ENCODE data around the gene WDR93.

WDR93 gene

DNA sequence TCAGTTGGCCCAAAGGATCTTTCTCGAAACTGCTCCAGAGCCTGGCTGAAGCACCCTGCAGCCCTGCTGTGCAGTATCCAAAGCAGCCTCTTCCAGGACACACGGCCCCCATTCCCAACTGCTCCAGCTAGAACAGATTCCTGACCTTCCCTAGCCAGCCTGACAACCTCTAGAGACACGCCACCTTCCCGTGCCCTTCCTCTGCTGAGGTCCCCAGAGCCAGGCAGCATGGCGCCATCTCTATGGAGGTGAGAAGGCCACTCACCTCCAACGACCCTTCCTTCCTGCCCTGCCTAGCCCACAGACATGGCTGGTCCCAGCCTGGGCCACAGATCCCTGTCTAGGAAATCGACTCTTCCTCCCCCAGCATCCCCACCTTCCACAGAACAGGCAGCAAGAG is 38.5 kb upstream of the WDR93 start:
- Histone ChIP-seq H3K4me3 (ENCODE audit: low read depth, low read length) (no peak overlapping the region), H3K4me1 (ENCODE audit: control insufficient read depth, insufficient read depth, low read length, unreplicated experiment) (peaks cover 17% of the 10 kb centered on the region), H3K27me3 (ENCODE audit: insufficient read depth, low read length) (no peaks in the 10 kb centered on the region), H3K36me3 (ENCODE audit: insufficient read depth, low read length) (no peaks in the 10 kb centered on the region; the same call in 1 of the 2 replicates), H3K27ac (ENCODE audit: low read depth, low read length) (no peak overlapping the region), H3K79me2 (ENCODE audit: control insufficient read depth, insufficient read depth, low read length, unreplicated experiment) (peaks cover 28% of the 10 kb centered on the region), H2AFZ (ENCODE audit: low read length, unreplicated experiment) (no peak overlapping the region)

DNA sequence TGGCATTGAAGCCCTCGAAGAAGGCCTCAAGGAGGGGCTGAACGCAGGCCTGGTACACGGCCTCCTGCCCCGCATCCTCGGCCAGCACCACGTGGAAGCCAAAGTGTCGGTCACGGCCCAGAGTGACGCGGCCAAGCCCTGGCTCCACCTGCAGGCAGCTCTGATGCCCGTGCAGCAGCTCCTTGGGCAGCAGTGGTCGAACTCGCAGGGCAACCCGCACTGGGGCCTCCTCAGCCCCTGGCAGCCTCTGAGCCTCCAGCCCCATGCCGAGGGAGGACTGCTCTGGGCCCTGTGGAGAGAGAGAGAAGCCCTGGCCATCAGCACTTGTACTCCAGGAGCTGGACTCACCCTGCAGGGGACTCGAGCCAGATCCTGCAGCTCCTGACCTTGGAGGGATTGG is 37.9 kb upstream of the WDR93 start:
- Histone ChIP-seq H3K4me3 (ENCODE audit: low read depth, low read length) (no peak overlapping the region), H3K36me3 (ENCODE audit: insufficient read depth, low read length) (no peaks in the 10 kb centered on the region; the same call in 1 of the 2 replicates), H3K79me2 (ENCODE audit: control insufficient read depth, insufficient read depth, low read length, unreplicated experiment) (peaks cover 28% of the 10 kb centered on the region), H3K4me1 (ENCODE audit: control insufficient read depth, insufficient read depth, low read length, unreplicated experiment) (peaks cover 17% of the 10 kb centered on the region), H2AFZ (ENCODE audit: low read length, unreplicated experiment) (no peak overlapping the region), H3K27me3 (ENCODE audit: insufficient read depth, low read length) (no peaks in the 10 kb centered on the region), H3K27ac (ENCODE audit: low read depth, low read length) (no peak overlapping the region)

DNA sequence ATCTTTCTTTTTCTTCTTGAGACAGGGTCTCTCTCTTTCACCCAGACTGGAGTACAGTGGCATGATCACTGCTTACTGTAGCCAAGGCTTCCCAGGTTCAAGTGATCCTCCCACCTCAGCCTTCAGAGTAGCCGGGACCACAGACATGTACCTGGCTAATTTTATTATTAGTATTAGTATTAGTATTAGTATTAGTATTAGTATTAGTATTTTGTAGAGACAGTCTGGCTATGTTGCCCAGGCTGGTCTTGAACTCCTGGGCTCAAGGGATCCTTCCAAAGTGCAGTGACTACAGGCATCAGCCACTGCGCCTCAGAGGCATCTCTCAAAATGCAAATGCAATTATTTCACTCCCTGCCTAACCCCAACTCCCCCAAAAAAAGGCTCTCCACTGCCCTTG is 37.0 kb upstream of the WDR93 start:
- Histone ChIP-seq H3K4me3 (ENCODE audit: low read depth, low read length) (peak overlapping the region; percentile 93), H3K4me1 (ENCODE audit: control insufficient read depth, insufficient read depth, low read length, unreplicated experiment) (peaks cover 17% of the 10 kb centered on the region), H3K79me2 (ENCODE audit: control insufficient read depth, insufficient read depth, low read length, unreplicated experiment) (peaks cover 28% of the 10 kb centered on the region), H3K36me3 (ENCODE audit: insufficient read depth, low read length) (no peaks in the 10 kb centered on the region; the same call in 1 of the 2 replicates), H2AFZ (ENCODE audit: low read length, unreplicated experiment) (no peak overlapping the region), H3K27ac (ENCODE audit: low read depth, low read length) (no peak overlapping the region), H3K27me3 (ENCODE audit: insufficient read depth, low read length) (no peaks in the 10 kb centered on the region)

DNA sequence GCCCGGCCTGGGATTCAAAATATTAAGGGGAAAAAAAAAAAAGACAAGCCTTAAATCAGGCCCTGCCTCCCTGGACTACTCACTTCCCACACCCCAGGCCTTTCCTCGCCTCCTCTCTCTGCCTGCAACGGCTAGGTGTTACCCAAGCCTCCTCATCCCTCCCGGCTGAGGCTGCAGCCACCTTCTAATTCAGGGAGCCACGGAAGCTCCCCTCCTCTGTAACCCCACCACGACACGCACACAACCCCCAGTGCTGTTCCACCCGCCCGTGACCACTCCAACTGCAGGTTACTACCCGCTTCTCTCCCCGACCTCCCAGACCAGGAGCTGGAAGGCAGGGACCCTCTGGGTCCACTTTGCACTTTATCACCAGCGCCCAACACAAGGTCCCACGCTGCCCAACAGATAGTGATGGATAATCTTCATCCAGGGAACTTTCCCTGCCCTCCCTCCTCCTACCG is 36.3 kb upstream of the WDR93 start:
- peak overlapping the region; percentile 93 for H3K4me3 ChIP-seq (ENCODE audit: low read depth, low read length)
- no peaks in the 10 kb centered on the region for H3K27me3 ChIP-seq (ENCODE audit: insufficient read depth, low read length)
- H3K27ac ChIP-seq (ENCODE audit: low read depth, low read length), result no peak overlapping the region; the same call in 1 of the 2 replicates
- H3K79me2 ChIP-seq (ENCODE audit: control insufficient read depth, insufficient read depth, low read length, unreplicated experiment), result peaks cover 28% of the 10 kb centered on the region
- no peaks in the 10 kb centered on the region; the same call in 1 of the 2 replicates for H3K36me3 ChIP-seq (ENCODE audit: insufficient read depth, low read length)
- H3K4me1 ChIP-seq (ENCODE audit: control insufficient read depth, insufficient read depth, low read length, unreplicated experiment), result peaks cover 17% of the 10 kb centered on the region
- peak overlapping the region; percentile 43 for H2AFZ ChIP-seq (ENCODE audit: low read length, unreplicated experiment)

DNA sequence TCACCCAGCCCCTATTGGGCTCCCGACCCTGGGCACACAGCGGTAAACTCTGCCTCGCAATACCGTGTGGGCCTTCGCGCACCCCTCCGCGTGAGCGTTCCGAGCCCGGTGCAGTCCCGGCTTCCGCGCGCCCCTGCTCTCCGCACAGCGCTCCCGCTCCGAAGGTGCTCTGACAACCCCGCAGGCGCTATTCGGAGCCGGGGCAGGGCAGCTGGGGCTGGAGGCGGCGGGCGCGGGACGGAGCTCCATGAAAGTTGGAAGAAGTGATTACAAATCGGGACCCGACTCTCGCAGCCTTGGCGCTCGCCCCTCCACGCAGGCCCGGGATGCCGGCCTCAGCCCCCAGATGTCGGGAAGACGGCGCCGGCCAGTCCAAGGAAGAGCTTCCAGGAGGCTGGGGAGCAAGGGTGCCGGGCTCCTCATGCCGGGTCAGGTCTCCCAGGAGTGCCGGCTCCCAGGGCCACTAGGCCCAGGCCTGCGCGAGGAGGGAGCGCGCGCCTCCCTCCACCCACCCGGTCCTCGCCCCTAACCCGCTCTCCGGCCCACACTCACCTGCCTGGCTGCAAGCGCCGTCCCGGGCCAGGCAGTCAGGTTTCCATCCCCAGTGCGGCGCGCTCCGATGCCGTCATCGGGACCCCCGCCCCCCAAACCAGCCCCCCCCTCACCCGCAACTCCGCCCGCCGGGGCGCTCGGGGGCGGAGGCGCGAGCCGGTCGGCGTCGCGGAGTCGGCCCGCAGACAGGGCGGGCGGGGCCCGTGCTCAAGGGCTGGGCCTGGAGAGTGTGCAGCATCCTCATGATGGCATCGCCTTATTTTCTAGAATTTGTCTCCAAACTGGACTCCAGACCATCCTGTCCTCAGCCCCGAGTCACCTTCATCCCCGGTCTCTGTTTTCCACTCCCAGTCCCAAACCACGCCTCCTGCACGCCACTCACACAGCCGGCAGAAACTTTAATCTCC is 35.5 kb upstream of the WDR93 start, which contains the start of gene KIF7:
TSS of gene KIF7 (minus strand) at position 621 of the 959 bp plus-strand sequence. CDS start 2,537 bp downstream, outside the sequence.
- peak within 1 kb of the TSS; percentile 73 for H2AFZ ChIP-seq (ENCODE audit: low read length, unreplicated experiment)
- peaks cover 2% of the 10 kb centered on the region; the same call in 1 of the 2 replicates for H3K36me3 ChIP-seq (ENCODE audit: insufficient read depth, low read length)
- H3K79me2 ChIP-seq (ENCODE audit: control insufficient read depth, insufficient read depth, low read length, unreplicated experiment), result peaks cover 28% of the 10 kb centered on the region
- peak within 1 kb of the TSS; percentile 93 for H3K4me3 ChIP-seq (ENCODE audit: low read depth, low read length)
- peak within 1 kb of the TSS; percentile 6 for H3K27ac ChIP-seq (ENCODE audit: low read depth, low read length)
- H3K27me3 ChIP-seq (ENCODE audit: insufficient read depth, low read length), result no peaks in the 10 kb centered on the region
- H3K4me1 ChIP-seq (ENCODE audit: control insufficient read depth, insufficient read depth, low read length, unreplicated experiment), result peaks cover 17% of the 10 kb centered on the region

DNA sequence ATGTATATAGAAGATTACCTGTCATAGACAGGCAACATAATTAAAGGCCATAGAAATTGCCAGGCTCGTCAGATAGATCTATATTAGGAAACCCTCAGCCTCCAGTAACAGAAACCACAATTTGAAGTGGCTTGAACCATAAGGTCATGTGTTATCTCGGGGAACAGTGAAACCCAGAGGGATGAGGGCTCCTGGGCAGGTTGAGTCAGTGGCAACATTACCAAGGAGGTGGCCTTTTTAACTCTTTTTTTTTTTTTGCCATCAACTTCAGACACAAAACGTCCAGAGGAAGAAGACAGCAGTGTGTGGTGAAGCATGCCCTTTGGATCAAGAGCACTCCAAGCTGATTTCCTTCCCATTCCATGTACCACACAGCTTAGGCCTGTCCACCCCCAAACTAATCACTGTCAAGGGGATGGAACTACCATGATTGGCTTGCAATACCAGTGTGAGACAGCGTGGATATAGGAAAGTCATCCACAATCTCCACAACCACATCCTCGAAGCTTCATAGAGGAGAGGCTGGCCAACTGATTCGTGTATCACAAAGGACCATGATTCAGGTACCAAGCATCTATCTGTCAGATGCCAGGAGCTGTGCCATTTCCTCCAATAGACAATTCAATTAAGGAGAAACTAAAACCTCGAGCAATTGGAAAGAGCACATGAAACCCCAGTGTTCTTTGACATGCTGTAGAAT is 34.3 kb upstream of the WDR93 start:
- H2AFZ ChIP-seq (ENCODE audit: low read length, unreplicated experiment), result peak overlapping the region; percentile 21
- peaks cover 28% of the 10 kb centered on the region for H3K79me2 ChIP-seq (ENCODE audit: control insufficient read depth, insufficient read depth, low read length, unreplicated experiment)
- H3K27ac ChIP-seq (ENCODE audit: low read depth, low read length), result peak overlapping the region; percentile 6
- H3K4me1 ChIP-seq (ENCODE audit: control insufficient read depth, insufficient read depth, low read length, unreplicated experiment), result peaks cover 17% of the 10 kb centered on the region
- no peak overlapping the region for H3K4me3 ChIP-seq (ENCODE audit: low read depth, low read length)
- no peaks in the 10 kb centered on the region for H3K27me3 ChIP-seq (ENCODE audit: insufficient read depth, low read length)
- peaks cover 6% of the 10 kb centered on the region; the same call in 1 of the 2 replicates for H3K36me3 ChIP-seq (ENCODE audit: insufficient read depth, low read length)

DNA sequence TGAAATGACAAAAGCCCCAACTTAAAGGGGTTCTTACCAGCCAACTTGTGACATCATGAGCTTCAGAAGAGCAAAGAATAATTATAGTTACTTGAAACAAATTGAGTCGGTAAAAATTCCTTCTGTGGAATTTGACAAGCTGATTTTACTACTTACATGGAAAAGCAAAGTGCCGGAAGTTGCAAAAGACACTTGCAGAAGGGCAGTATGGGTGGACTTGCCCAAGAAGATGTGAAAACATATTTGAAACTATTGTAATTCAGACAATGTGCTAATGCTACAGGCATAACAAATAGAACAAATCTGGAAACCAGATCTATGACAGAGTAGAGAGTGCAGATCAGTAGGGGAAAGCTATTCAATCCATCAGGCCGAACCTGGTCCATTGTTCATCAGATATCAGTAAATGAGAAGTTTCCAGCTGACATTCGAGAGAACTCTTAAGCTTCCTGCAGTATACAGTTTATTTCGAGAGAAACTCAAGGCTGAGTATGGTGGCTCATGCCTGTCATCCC is 32.9 kb upstream of the WDR93 start:
- Histone ChIP-seq H3K4me3 (ENCODE audit: low read depth, low read length) (no peak overlapping the region), H3K27ac (ENCODE audit: low read depth, low read length) (no peak overlapping the region), H3K36me3 (ENCODE audit: insufficient read depth, low read length) (peaks cover 6% of the 10 kb centered on the region; the same call in 1 of the 2 replicates), H2AFZ (ENCODE audit: low read length, unreplicated experiment) (no peak overlapping the region), H3K27me3 (ENCODE audit: insufficient read depth, low read length) (no peaks in the 10 kb centered on the region), H3K79me2 (ENCODE audit: control insufficient read depth, insufficient read depth, low read length, unreplicated experiment) (peaks cover 15% of the 10 kb centered on the region), H3K4me1 (ENCODE audit: control insufficient read depth, insufficient read depth, low read length, unreplicated experiment) (peaks cover 25% of the 10 kb centered on the region)

DNA sequence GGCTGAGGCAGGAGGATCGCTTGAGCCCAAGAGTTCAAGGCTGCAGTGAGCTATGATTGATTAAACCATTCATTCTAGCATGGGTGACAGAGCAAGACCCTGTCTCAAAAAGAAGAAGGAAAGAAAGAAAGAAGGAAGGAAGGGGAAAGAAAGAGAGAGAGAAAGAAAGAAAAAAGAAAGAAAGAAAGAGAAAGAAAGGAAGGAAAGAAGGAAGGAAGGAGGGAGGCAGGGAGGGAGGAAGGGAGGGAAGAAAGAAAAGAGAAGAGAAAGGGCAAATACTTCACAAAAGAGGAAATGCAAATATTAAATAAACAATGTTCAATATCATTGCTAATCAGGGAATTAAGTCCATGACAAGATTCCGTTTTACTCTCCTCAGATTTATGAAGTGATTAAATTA is 31.3 kb upstream of the WDR93 start:
- H3K79me2 ChIP-seq (ENCODE audit: control insufficient read depth, insufficient read depth, low read length, unreplicated experiment), result peaks cover 4% of the 10 kb centered on the region
- H3K27ac ChIP-seq (ENCODE audit: low read depth, low read length), result no peak overlapping the region
- no peaks in the 10 kb centered on the region for H3K27me3 ChIP-seq (ENCODE audit: insufficient read depth, low read length)
- peaks cover 6% of the 10 kb centered on the region; the same call in 1 of the 2 replicates for H3K36me3 ChIP-seq (ENCODE audit: insufficient read depth, low read length)
- peaks cover 29% of the 10 kb centered on the region for H3K4me1 ChIP-seq (ENCODE audit: control insufficient read depth, insufficient read depth, low read length, unreplicated experiment)
- no peak overlapping the region for H3K4me3 ChIP-seq (ENCODE audit: low read depth, low read length)
- no peak overlapping the region for H2AFZ ChIP-seq (ENCODE audit: low read length, unreplicated experiment)

DNA sequence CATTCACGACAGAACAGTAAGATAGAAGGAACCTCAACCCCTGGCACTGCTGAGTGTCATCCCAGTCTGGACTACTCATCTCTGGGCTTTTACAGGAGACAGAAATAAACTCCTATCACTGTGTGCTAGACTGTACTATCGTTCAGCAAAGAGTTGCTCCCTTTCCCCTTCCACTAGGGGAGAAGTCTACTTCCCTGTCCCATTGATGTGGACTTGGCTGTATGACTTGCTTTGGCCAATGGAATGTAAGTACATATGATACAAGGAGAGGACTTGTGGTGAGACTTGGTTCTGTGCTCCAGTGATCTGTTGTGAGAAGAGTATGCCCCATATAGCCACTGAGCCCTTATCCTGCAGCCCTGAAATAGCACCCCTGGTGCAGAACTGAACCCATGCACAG is 30.1 kb upstream of the WDR93 start:
- no peaks in the 10 kb centered on the region for H3K27me3 ChIP-seq (ENCODE audit: insufficient read depth, low read length)
- H3K36me3 ChIP-seq (ENCODE audit: insufficient read depth, low read length), result peaks cover 6% of the 10 kb centered on the region; the same call in 1 of the 2 replicates
- no peak overlapping the region for H3K27ac ChIP-seq (ENCODE audit: low read depth, low read length)

DNA sequence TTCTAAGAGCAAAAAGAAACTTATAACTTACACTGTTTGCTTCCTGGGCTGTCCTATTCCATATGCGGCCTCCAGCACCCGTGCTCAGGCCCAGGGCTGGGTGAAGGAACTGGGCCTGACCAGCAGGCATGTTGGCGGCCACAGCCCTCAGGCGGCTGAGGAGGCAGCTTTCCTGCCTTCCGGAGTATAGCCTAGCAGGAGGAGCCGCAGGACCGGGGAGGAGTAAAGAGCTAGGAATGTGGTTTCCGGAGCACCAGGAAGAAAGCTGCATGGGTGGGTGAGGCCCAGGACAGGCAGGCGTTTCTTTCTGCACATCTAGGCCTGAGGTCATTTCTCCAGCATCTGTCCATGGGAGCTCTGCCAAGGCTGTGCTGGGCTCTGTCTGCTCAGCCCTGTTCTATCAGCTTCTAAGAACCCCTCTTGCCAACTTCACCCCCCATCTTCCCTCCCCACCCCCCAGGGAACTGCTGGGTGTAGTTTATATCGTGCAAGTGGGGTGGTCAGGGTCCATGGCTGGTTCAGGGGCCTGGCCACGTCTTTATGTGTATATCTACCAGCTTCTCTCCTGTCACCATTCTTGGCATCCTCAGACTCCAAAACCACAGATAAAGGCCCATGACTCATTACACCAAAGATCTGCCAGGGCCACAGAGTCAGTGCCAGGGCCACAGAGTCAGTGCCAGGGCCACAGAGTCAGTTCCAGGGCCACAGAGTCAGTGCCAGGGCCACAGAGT is 27.6 kb upstream of the WDR93 start:
- H3K27ac ChIP-seq (ENCODE audit: low read depth, low read length), result peak overlapping the region; percentile 85

More for the DNA sequence above, 30.1 kb upstream of the WDR93 start:
- H3K4me3 ChIP-seq (ENCODE audit: low read depth, low read length), result no peak overlapping the region
- H3K79me2 ChIP-seq (ENCODE audit: control insufficient read depth, insufficient read depth, low read length, unreplicated experiment), result no peaks in the 10 kb centered on the region
- no peak overlapping the region for H2AFZ ChIP-seq (ENCODE audit: low read length, unreplicated experiment)
- H3K4me1 ChIP-seq (ENCODE audit: control insufficient read depth, insufficient read depth, low read length, unreplicated experiment), result peaks cover 35% of the 10 kb centered on the region

More for the DNA sequence above, 27.6 kb upstream of the WDR93 start:
- peak overlapping the region; percentile 94 for H2AFZ ChIP-seq (ENCODE audit: low read length, unreplicated experiment)
- no peaks in the 10 kb centered on the region for H3K79me2 ChIP-seq (ENCODE audit: control insufficient read depth, insufficient read depth, low read length, unreplicated experiment)
- peaks cover 26% of the 10 kb centered on the region for H3K4me1 ChIP-seq (ENCODE audit: control insufficient read depth, insufficient read depth, low read length, unreplicated experiment)
- H3K27me3 ChIP-seq (ENCODE audit: insufficient read depth, low read length), result no peaks in the 10 kb centered on the region
- H3K4me3 ChIP-seq (ENCODE audit: low read depth, low read length), result peak overlapping the region; percentile 70
- peaks cover 6% of the 10 kb centered on the region; the same call in 1 of the 2 replicates for H3K36me3 ChIP-seq (ENCODE audit: insufficient read depth, low read length)
